NCI-H2029 treated with DMSO at 0.1 percent for 48 hours (cell line): Measurements from ENCODE around the gene PAEP.

Experiments
- DNase-seq: peaks from one replicate; lab custom pipeline; 2025; lab: John Stamatoyannopoulos, UW

PAEP gene

GRCh38 chr9:135601988-135602387, 40.4 kb downstream of the PAEP start:
- DNase-seq: no peak

DNA sequence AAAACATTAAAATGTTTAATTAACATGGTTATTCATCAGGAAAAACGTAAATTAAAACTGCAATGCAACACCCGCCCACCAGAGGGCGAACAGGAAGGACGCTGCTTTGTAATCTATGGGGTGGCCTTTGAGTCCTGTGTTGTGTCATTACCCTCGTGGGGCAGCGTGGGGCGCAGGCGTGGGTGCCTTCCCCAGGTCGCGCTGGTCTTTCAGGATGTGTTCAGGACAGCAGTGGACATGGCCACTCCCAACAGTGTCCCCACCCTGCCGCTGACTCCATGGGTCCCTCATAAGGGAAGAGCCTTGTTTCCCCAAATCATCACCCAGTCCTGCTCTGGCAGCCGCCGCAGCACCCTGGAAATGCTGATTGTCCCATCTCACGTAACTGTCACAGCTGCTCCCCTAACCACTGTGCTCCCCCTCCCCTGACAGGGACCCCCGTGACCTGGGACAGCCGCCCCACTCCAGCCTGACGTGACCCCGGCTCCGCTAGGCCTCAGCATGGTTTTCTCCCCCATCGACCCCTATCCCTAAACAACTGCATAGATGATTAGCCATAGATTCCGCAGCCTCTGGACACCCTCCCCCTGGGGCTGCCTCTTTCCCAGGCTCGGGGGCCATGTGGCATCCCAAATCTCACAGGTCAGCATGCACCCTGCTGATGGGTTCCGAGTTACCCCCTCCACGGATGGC, 41.4 kb downstream of the PAEP start:
- no peak for DNase-seq

GRCh38 chr9:135604437-135605237, 43.1 kb downstream of the PAEP start:
- DNase-seq: no peak

- DNase-seq: no peak
Measured at GRCh38 chr9:135605238-135605781, 43.8 kb downstream of the PAEP start.

DNA sequence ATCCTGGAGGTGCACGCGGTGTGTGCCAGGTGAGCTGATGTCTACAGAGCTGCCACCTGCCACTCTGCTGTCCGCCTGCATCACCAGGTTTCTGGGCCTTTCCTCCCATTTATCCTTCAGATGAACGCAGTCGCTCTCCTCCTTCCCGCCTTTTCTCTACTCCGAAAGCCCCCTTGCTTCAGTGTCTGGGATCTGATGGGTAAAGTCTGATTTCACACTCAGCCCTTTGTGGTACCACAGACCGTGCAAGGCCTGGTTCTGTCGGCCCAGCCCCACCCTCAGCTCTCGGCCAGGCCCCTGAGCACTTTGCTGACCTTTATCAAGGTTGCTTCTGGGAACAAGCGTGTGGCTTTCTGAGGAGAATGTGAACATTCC, 45.3 kb downstream of the PAEP start:
- no peak for DNase-seq

DNA sequence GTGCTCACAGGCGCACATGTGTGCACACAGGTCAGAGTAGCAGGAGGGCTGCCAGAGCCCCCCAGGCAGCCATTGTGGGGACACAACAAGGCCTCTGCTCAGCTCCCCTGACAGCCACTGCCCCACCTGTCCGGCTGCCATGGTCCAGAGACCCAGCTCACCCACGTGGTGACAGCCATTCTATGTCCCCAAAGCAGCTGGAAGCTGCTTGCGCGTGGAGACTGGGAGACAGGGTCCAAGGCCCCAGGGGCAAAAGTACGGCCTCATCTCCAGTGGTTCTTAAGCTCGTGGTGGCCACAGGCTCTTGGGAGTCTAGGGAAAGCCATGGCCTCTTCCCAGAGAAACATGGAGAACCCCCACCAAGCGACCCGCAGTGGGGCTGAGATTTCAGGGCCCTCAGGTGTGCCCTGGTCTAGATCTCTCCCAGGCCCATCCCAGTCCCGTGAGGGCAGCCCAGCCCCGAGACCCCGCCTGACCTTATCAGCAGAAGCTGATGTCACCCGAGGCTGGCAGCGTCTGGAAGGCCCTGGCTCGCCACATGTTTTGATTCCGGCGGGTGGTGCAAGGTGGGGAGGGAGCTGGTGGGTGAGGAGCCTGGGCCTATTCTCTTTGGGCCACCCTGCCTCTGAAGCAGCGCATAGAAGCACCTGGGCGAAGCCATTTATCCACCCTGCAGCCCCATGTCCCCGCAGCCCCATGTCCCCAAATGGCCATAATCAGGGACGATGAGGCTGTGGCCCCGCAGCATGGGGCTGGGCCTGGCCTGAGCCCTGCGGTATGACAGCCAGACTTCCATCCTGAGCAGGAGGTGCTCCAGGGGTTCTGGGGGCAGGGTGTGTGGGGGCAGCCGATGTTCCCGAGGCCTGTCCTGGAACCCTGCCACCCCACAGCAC, 46.1 kb downstream of the PAEP start:
- no peak for DNase-seq

DNA sequence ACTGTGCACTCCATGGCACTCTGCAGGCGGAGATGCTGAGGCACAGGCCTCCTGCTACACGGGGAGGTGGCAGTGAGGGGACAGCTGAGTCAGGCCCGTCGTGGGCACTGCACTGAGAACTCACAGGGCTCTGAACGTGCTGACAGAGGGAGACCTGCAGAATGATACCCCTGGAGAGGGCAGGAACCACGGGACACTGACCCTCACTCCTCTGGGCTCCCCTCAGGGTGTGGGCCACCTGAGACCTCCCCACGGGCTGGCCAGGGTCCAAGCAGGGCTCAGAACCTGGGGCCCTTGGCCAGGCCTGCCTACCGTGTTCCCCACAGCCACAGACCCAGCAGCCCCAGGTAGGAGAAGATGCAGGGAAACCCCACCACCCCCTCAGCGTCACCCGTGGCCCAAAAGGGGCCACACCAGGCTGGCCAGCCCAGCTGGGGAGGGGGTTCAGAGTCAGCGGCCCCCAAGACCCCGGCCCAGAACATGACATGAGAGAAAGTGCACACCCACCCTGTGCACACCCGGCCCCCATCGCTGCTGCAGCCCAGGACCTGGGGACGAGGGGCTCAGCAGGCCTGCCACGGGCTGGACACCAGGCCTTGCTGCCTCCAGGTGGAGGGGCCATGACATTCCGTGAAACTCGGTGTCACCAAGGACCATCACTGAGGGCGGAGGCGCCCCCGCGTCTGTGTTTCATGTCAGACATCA, 46.9 kb downstream of the PAEP start:
- no peak for DNase-seq

- DNase-seq: no peak
Measured at GRCh38 chr9:135608999-135609317, 47.4 kb downstream of the PAEP start.

DNA sequence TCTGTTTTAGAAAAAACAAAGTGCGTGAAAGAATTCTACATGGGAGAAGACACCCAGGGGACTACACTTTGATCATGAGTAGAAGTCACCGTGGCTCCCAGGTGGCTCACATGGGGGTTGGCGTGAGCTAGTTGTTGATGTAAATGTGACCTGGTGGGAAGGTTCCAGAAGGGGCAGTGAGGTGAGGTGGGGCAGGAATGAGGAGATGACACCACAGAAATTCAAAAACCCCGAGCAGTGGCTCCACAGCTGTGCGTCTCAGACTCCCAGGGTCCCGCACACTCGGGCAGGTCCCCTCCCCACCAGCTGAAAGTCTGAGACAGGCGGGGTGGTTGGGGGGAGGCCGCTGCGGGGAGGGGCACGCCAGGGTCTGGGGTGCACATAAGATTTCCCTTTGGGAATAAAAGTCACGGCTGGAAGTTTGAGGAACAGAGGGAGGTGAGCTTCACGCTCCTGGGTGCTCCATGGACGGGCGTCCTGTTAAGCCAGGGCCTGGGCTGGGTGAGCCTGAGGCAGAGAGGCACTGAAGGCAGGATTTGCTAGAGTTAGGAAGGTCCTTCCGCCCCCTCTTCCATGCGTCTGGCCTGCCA, 47.9 kb downstream of the PAEP start:
- DNase-seq: no peak

GRCh38 chr9:135610290-135611141, 49.0 kb downstream of the PAEP start:
- no peak for DNase-seq

- DNase-seq: no peak
Measured at GRCh38 chr9:135611142-135611874, 49.8 kb downstream of the PAEP start.

DNA sequence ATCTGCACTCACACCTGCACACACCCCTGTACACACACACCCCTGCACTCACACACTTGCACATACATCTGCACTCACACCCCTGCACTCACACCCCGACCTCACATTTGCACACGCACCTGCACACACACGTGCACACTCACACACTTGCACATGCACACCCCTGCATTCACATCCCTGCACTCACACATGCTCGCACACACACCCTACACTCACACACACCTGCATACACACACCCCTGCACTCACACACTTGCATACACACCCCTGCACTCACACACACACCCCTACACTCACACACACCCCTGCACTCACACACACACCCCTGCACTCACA, 50.3 kb downstream of the PAEP start:
- DNase-seq: no peak

- DNase-seq: no peak
Measured at GRCh38 chr9:135612437-135612836, 50.9 kb downstream of the PAEP start.

- DNase-seq: no peak
Measured at GRCh38 chr9:135612981-135613910, 51.7 kb downstream of the PAEP start.

DNA sequence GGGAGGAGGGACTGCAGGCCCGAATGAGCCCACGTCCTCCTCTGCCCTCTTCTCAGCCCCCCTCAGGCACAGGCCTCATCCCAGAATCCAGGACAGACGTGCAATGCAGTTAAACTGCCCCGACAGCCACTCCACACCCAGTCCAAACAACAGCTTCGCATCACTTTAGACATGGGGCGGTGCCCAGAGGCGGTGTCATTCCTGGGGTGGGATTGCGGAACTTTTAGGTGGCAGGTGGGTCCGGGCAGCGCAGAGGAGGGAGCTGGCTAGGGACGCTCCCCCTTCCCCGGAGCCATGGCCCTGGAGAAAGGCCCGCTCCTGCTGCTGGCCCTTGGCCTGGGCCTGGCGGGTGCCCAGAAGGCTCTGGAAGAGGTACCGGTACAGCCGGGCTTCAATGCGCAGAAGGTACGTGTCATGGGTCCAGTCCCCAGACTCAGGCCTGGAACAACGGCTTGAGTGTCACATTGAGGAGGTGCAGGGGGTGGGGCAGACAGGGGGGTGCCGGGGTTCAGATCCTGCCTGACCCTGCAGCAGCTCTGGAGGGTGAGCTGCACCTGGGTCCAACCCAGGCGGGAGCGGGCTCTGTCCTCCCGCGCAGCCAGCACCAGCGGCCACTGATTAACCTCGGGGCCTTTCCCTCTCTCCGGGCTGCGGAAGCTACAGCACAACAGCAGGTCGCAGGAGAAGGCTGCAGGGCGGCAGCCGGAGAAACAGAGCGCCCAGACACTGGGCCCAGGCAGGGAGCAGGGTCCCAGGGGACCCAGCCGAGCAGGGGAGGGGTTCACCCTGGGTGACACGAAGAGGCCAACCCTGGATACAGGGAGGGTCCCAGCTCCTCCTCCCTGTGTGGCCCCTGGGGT, 52.6 kb downstream of the PAEP start:
- no peak for DNase-seq

GRCh38 chr9:135614821-135615665, 53.5 kb downstream of the PAEP start:
- DNase-seq: no peak
